ENCODE measurements around the gene TMEM252. TPM values are rescaled to one million over a fixed set of nuclear protein-coding genes. Genes with fewer than 3 reads are reported as not detected.

TMEM252 gene
- total RNA-seq, 1 experiment from 2014 or later: not detected

- Histone ChIP-seq H3K4me1 (ENCODE audit: insufficient read depth, low read length, poor library complexity, severe bottlenecking) (no peaks in the 10 kb centered on the region), H3K27ac (ENCODE audit: low read depth, low read length, poor library complexity, severe bottlenecking) (no peak overlapping the region), H3K36me3 (ENCODE audit: insufficient read depth, low read length, poor library complexity, severe bottlenecking) (no peaks in the 10 kb centered on the region), H3K27me3 (replicated peaks; ENCODE audit: insufficient read depth, low read depth, low read length, poor library complexity) (peaks cover 37% of the 10 kb centered on the region), H3K9me3 (ENCODE audit: low read depth, low read length, poor library complexity, severe bottlenecking) (no peaks in the 10 kb centered on the region), H3K4me3 (ENCODE audit: low read depth, low read length, poor library complexity, severe bottlenecking) (no peak overlapping the region)
- ChIA-PET POLR2A (ENCODE audit: low non-redundant PET) (no interaction called here), CTCF (no interaction called here)
- intact Hi-C loops (cut with micrococcal nuclease; ENCODE audit: unreplicated experiment): no loop called here
- no TSS peak for BruUV-seq (replicated peaks)
- DNase-seq (ENCODE audit: low spot score): no peak
- TF ChIP-seq, protein P1, sequence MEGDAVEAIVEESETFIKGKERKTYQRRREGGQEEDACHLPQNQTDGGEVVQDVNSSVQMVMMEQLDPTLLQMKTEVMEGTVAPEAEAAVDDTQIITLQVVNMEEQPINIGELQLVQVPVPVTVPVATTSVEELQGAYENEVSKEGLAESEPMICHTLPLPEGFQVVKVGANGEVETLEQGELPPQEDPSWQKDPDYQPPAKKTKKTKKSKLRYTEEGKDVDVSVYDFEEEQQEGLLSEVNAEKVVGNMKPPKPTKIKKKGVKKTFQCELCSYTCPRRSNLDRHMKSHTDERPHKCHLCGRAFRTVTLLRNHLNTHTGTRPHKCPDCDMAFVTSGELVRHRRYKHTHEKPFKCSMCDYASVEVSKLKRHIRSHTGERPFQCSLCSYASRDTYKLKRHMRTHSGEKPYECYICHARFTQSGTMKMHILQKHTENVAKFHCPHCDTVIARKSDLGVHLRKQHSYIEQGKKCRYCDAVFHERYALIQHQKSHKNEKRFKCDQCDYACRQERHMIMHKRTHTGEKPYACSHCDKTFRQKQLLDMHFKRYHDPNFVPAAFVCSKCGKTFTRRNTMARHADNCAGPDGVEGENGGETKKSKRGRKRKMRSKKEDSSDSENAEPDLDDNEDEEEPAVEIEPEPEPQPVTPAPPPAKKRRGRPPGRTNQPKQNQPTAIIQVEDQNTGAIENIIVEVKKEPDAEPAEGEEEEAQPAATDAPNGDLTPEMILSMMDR (conservative IDR thresholded peaks at IDR 0.05; ENCODE audit: low read depth, low read length): no peak
Observed at GRCh38 chr9:68492806-68493205, 47.9 kb downstream of the TMEM252 start.

GRCh38 chr9:68489646-68490045 is 51.0 kb downstream of the TMEM252 start:
- Histone ChIP-seq H3K36me3 (ENCODE audit: insufficient read depth, low read length, poor library complexity, severe bottlenecking) (no peaks in the 10 kb centered on the region), H3K27ac (ENCODE audit: low read depth, low read length, poor library complexity, severe bottlenecking) (no peak overlapping the region), H3K27me3 (replicated peaks; ENCODE audit: insufficient read depth, low read depth, low read length, poor library complexity) (peaks cover 32% of the 10 kb centered on the region), H3K4me1 (ENCODE audit: insufficient read depth, low read length, poor library complexity, severe bottlenecking) (no peaks in the 10 kb centered on the region), H3K4me3 (ENCODE audit: low read depth, low read length, poor library complexity, severe bottlenecking) (no peak overlapping the region), H3K9me3 (ENCODE audit: low read depth, low read length, poor library complexity, severe bottlenecking) (no peaks in the 10 kb centered on the region)
- ChIA-PET CTCF (no interaction called here), POLR2A (ENCODE audit: low non-redundant PET) (no interaction called here)
- BruUV-seq (replicated peaks): no TSS peak
- intact Hi-C loops (cut with micrococcal nuclease; ENCODE audit: unreplicated experiment): no loop called here
- DNase-seq (ENCODE audit: low spot score): no peak
- no peak for TF ChIP-seq EZH2 (IDR thresholded peaks at IDR 0.05; ENCODE audit: borderline replicate concordance, low read depth, low read length, poor library complexity, severe bottlenecking)
- TF ChIP-seq, protein P1 (conservative IDR thresholded peaks at IDR 0.05; ENCODE audit: low read depth, low read length): no peak

DNA sequence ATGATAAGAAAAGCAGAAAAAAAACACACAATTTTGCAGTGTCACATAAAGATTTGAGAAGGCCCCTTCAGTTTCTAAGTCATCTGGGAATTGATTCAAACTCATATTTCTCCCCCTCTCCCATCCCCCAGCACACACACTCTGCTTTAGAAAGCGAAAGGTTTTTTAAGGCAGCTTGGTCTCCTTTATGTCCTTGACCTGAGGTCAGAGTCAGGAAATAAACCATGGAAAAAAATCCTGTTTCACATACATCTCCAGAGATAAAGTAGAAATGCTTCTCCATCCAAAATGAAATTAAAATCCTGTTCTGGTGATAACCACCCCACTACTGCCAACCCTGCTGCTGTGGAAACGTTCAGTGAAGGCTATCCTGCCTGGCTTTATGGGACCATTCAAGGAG is 52.6 kb downstream of the TMEM252 start:
- Histone ChIP-seq H3K27ac (ENCODE audit: low read depth, low read length, poor library complexity, severe bottlenecking) (no peak overlapping the region), H3K27me3 (replicated peaks; ENCODE audit: insufficient read depth, low read depth, low read length, poor library complexity) (peaks cover 22% of the 10 kb centered on the region), H3K36me3 (ENCODE audit: insufficient read depth, low read length, poor library complexity, severe bottlenecking) (no peaks in the 10 kb centered on the region), H3K4me1 (ENCODE audit: insufficient read depth, low read length, poor library complexity, severe bottlenecking) (no peaks in the 10 kb centered on the region), H3K4me3 (ENCODE audit: low read depth, low read length, poor library complexity, severe bottlenecking) (no peak overlapping the region), H3K9me3 (ENCODE audit: low read depth, low read length, poor library complexity, severe bottlenecking) (no peaks in the 10 kb centered on the region)
- POLR2A ChIA-PET (ENCODE audit: low non-redundant PET): no interaction called here
- DNase-seq (ENCODE audit: low spot score): no peak
- intact Hi-C loops (cut with micrococcal nuclease; ENCODE audit: unreplicated experiment): no loop called here
- CTCF ChIA-PET: no interaction called here
- no peak for TF ChIP-seq EZH2 (IDR thresholded peaks at IDR 0.05; ENCODE audit: borderline replicate concordance, low read depth, low read length, poor library complexity, severe bottlenecking)
- TF ChIP-seq, protein P1 (conservative IDR thresholded peaks at IDR 0.05; ENCODE audit: low read depth, low read length): no peak
- BruUV-seq (replicated peaks): no TSS peak

Other genes with a start within 250 kb of the TMEM252 start
- not detected in 2 replicates for gene FOXD4L3, start 238.0 kb downstream of the TMEM252 start, total RNA-seq (2021)
- gene PGM5, start 184.3 kb downstream of the TMEM252 start, total RNA-seq (2021): not detected in 2 replicates
- not detected in 2 replicates for gene PIP5K1B, start 164.4 kb upstream of the TMEM252 start, total RNA-seq (2021)

All from A673 (cell line).